ENCODE results near the gene RNF138. TPM values are rescaled to one million over a fixed set of nuclear protein-coding genes. Genes with fewer than 3 reads are reported as not detected.
A peak's percentile ranks its signal among the peaks of the same experiment; 100 is the strongest.
"Not testable (repeated sequence)": the region's sequence is repeated elsewhere in the genome, so short reads cannot be mapped to it uniquely, and the experiment has no call there.

Gene RNF138
- total and polyA plus RNA-seq, 2 of the 8 experiments (the other 6 are each of a cell fraction or from before 2014, with no cell fraction given) = 29.2 to 109 TPM

GRCh38 chr18:32090831-32091230, 843 bp upstream of the RNF138 start:
- not testable (repeated sequence) for H3K27me3 ChIP-seq (replicated peaks in 1 of 4; ENCODE audit: control insufficient read depth in 3 of 4, extremely low read depth in 1 of 4, insufficient read depth in 3 of 4, low read length in 3 of 4); H3K4me1 ChIP-seq (replicated peaks in 1 of 4; ENCODE audit: control insufficient read depth in 3 of 4, insufficient read depth in 4 of 4, low read length in 3 of 4); H4K91ac ChIP-seq (replicated peaks; ENCODE audit: insufficient read length, low read length); H4K5ac ChIP-seq (ENCODE audit: insufficient read length, low read depth, low read length); H3K9me3 ChIP-seq (ENCODE audit: insufficient read depth in 2 of 2, low read depth in 1 of 2, low read length in 1 of 2); H2BK20ac ChIP-seq (ENCODE audit: low read length); DNase-seq (ENCODE audit: low read depth in 1 of 2, low spot score in 2 of 2); H4K20me1 ChIP-seq (replicated peaks in 1 of 2; ENCODE audit: control insufficient read depth in 1 of 2, insufficient read depth in 2 of 2, low read length in 2 of 2); H2BK12ac ChIP-seq (ENCODE audit: low read depth, low read length); H3K4me3 ChIP-seq (ENCODE audit: extremely low read depth in 1 of 4, insufficient read depth in 2 of 4, low read depth in 3 of 4, low read length in 4 of 4); H3K9ac ChIP-seq (replicated peaks in 1 of 4; ENCODE audit: extremely low read depth in 1 of 4, low read depth in 3 of 4, low read length in 3 of 4); H3K27ac ChIP-seq (ENCODE audit: low read depth, low read length); H4K8ac ChIP-seq (ENCODE audit: extremely low read depth, insufficient read depth, low read length); H3K56ac ChIP-seq (replicated peaks; ENCODE audit: insufficient read length, low read depth, low read length); H3K79me1 ChIP-seq (ENCODE audit: low read depth, low read length); H3K23ac ChIP-seq (ENCODE audit: insufficient read length); H3K4ac ChIP-seq (replicated peaks; ENCODE audit: insufficient read length, low read depth, low read length); H2BK120ac ChIP-seq (replicated peaks; ENCODE audit: low read depth, low read length); H3K18ac ChIP-seq (ENCODE audit: extremely low read depth, low read length); H2AFZ ChIP-seq (ENCODE audit: low read length); H2BK15ac ChIP-seq (ENCODE audit: low read length); H3K14ac ChIP-seq (ENCODE audit: insufficient read length); H2AK5ac ChIP-seq (ENCODE audit: low read depth, low read length); FAIRE-seq; H2BK5ac ChIP-seq (ENCODE audit: low read depth, low read length); H3K23me2 ChIP-seq (ENCODE audit: low read depth, low read length)
- H3K4me2 ChIP-seq (ENCODE audit: insufficient read depth in 1 of 2, low read depth in 2 of 2, low read length in 2 of 2) = peak overlapping the region in 1 of 2 experiments; percentile 85; a peak in 1 of 4 replicates
- ChIA-PET POLR2A (ENCODE audit: partially characterized antibody) (interaction anchor here (0.6 to 1.6 kb wide), 4 partner anchors 11 to 47 kb away, joined by 3 to 4 read pairs (median 4); no protein-coding TSS in a partner anchor), CTCF (ENCODE audit: partially characterized antibody) (interaction anchor here (1.2 kb wide), 1 partner anchor 20 kb away, joined by 3 read pairs; no protein-coding TSS in a partner anchor)
- H3K36me3 ChIP-seq (ENCODE audit: control insufficient read depth in 2 of 4, insufficient read depth in 4 of 4, low read length in 3 of 4) = peaks cover 0 to 10% (median 0%) of the 10 kb centered on the region in 4 experiments; a peak in 1 of 8 replicates
- peaks cover 11 to 28% of the 10 kb centered on the region in 2 experiments for H3K79me2 ChIP-seq (ENCODE audit: control insufficient read depth in 1 of 2, insufficient read depth in 2 of 2, low read length in 2 of 2)
- WGBS, 2 experiments (ENCODE audit: extremely low coverage in 1 of 2, insufficient coverage in 1 of 2, insufficient read length in 1 of 2, insufficient replicate concordance in 2 of 2, low coverage in 1 of 2, low lambda C conversion rate in 2 of 2, missing lambda C conversion rate in 1 of 2) = 95% methylated on average over 16 of the region's 16 CpGs; no CpG with 5 or more reads in 1 of the 2 experiments
